ENCODE data around the gene PIP5K1C. TPM values are rescaled to one million over a fixed set of nuclear protein-coding genes. Genes with fewer than 3 reads are reported as not detected.

The PIP5K1C gene
- total and polyA plus RNA-seq, 9 of the 15 experiments (the other 6 are each of a cell fraction or from before 2014, with no cell fraction given), result 0.38 to 22.1 (median 4.1) TPM

GRCh38 chr19:3607303-3608078 is 92.8 kb downstream of the PIP5K1C start (continued):
- TF ChIP-seq ZNF740 (CRISPR knock-in tag; IDR thresholded peaks at IDR 0.05) (peak; percentile 80; the same call in 1 of the 2 replicates), ZNF740 (tag; IDR thresholded peaks at IDR 0.05) (peak in 1 of 2 experiments; percentile 79; a peak in 2 of 4 replicates), AFF1 (IDR thresholded peaks at IDR 0.05; ENCODE audit: low read depth in 1 of 2, partially characterized antibody in 2 of 2) (peak in 1 of 2 experiments; percentile 17), USF2 (CRISPR knock-in tag; IDR thresholded peaks at IDR 0.05) (no peak), PRMT5 (CRISPR knock-in tag; IDR thresholded peaks at IDR 0.05) (no peak), SETDB1 (IDR thresholded peaks at IDR 0.05; ENCODE audit: low read length) (no peak), CCNT2 (IDR thresholded peaks at IDR 0.05; ENCODE audit: borderline replicate concordance, extremely low read depth, insufficient read length, low read depth, low read length) (no peak), DPF2 (IDR thresholded peaks at IDR 0.05) (no peak), PRDM10 (IDR thresholded peaks at IDR 0.05; ENCODE audit: partially characterized antibody) (peak; percentile 40), ILK (tag; IDR thresholded peaks at IDR 0.05; ENCODE audit: borderline replicate concordance, low read depth) (no peak), GTF3C2 (IDR thresholded peaks at IDR 0.05; ENCODE audit: borderline replicate concordance, extremely low read depth, insufficient read length) (no peak)
